Muscle of back (tissue), 11 donors: ENCODE measurements around the gene HTT. TPM values are rescaled to one million over a fixed set of nuclear protein-coding genes. Genes with fewer than 3 reads are reported as not detected.
"Not testable (repeated sequence)": the region's sequence is repeated elsewhere in the genome, so short reads cannot be mapped to it uniquely, and the experiment has no call there.

Experiments used
- DNase-seq, 3 donors: peaks; one replicate each; pipeline versions ENCODE4 v3.0.0 to v3.0.0-alpha.2; 2013
- polyA plus RNA-seq, 10 donors: library from polyadenylated mRNA; unstranded; fragments of 120-200 nt; gene quantifications; one replicate each; pipeline ENCODE4 v1.2.1, GENCODE V29; 2013; ENCODE audit not compliant: insufficient read length in 10 of 10

The HTT gene
- polyA plus RNA-seq, 10 donors = 18.9 to 28.6 (median 24.4) TPM

GRCh38 chr4:3166434-3166833 lies 92.0 kb downstream of the HTT start:
- DNase-seq = not testable (repeated sequence)

- no peak for DNase-seq
Measured at GRCh38 chr4:3168029-3168428, 93.5 kb downstream of the HTT start.

DNA sequence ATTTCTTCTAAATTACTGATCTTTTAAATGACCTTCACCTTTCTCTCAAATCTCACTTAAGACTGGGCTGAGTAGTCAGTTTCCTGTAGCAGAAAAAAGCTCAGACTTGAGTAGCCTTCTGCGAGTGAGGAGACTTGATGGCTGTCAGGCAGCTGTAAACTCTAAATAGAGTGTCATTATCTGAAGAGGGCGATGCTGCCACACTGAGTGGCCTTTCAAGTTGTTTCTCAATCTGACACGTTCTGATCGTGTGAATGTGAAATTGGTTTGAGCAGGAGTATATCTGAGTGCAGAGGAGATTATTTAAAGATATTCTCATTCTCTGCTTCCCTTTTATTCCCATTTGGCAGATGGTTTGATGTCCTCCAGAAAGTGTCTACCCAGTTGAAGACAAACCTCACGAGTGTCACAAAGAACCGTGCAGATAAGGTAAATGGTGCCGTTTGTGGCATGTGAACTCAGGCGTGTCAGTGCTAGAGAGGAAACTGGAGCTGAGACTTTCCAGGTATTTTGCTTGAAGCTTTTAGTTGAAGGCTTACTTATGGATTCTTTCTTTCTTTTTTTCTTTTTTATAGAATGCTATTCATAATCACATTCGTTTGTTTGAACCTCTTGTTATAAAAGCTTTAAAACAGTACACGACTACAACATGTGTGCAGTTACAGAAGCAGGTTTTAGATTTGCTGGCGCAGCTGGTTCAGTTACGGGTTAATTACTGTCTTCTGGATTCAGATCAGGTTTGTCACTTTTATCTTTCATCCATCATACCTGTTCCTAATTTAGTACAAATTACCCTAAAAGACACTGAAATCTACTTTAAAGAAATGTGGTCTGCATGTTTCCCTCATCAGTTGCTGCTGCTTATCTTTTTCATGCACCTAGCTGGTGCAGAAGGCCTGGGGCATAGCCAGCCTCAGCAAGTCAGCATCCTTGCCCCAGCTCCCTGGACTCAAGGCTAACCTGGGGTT lies 100.2 kb downstream of the HTT start:
- DNase-seq = peak in 1 of 3 donors; percentile 19

DNA sequence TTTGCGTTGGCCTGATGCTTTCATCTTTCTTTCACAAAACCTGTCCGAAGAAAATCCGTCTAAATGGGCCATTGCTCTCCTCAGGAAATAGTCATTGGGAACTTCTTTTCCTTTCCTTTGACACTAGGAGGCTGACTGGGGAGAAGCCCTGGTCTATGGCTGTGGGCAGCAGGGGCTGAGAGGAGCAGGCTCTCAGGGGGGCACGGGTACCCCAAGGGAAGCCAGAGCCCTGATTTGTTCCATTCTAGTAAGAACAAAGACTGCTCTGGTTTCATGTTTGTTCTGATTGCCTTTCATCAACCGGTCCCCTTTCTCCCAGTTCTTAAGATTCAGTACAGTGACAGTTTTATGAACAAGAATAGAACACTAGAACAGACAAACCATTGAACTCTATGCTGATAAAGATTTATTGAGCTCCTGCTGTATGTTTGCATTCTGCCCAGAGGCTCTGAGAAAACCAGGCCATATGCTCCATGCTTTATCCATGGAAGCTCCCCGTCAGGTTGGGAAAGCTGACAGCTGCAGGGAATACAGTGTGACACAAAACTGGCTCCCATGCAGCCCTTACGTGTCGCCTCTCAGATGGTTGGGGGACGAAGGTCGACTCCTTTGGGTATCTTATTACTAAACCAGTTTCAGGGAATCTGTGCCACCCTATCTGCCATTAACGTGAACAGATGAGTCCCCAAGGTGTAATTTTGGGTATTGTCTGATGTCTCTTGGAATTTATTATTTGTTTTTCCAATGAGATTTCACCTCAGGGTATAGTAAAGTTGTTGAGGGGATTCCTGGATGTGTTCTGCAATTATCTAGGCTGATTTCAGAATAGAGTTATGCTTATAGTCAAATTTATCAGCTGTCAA lies 102.1 kb downstream of the HTT start:
- DNase-seq = peak in 1 of 3 donors; percentile 27

GRCh38 chr4:3177426-3177825 lies 102.9 kb downstream of the HTT start:
- no peak for DNase-seq

- DNase-seq = no peak
Measured at GRCh38 chr4:3177905-3178304, 103.4 kb downstream of the HTT start.

DNA sequence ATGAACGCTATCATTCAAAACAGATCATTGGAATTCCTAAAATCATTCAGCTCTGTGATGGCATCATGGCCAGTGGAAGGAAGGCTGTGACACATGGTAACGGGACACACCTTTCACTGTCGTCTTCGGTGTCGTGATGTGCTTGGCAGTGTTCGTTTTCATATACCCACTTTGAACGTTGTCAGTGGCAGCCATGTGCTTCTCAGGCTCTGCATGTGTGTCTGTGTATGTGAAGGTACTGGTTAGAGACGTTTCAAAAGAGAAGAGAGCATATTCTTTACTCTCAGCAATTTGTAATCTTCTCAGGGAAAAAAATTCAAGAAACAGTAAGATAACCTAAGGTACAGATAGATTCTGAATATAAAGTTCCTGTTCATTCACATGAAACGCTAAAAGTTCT lies 103.9 kb downstream of the HTT start:
- DNase-seq = no peak

- DNase-seq = no peak
Measured at GRCh38 chr4:3179126-3179706, 104.7 kb downstream of the HTT start.

DNA sequence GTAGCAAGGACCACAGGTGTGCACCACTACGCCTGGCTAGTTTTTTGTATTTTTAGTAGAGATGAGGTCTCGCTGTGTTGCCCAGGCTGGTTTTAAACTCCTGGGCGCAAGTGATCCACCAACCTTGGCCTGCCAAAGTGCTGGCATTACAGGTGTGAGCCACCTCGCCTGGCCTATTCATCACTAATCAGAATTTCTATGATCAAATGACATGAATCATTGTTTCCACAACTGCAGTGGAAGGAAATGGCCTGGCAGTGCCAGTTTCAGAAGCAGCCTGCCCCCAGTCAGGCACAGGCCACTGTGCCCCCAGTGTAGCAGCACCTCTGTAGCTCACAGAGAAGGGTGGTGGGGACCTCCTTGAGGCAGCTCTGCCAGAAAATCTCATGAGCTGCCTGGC lies 108.5 kb downstream of the HTT start:
- DNase-seq = no peak

DNA sequence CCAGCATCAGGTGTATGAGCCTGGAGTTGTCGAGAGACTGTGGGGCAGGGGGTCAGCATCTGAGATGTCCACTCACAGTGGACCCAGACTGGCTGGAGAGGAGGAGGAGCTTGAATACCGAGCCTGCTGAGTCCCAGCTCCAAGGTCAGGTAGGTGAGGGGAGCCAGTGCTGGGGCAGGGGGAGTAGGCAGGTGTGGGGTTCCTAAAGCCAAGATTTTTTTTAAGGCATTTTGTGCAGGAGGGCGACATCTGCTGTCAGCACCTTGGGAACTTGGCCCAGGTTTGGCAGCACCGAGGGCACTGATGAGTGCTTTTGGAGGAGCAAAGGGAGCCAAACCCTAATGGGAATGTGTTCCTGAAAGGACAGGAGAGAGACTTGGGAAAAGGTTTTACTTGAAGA lies 110.2 kb downstream of the HTT start:
- DNase-seq = no peak

GRCh38 chr4:3186609-3187008 lies 112.1 kb downstream of the HTT start:
- no peak for DNase-seq

GRCh38 chr4:3188118-3188517 lies 113.6 kb downstream of the HTT start:
- DNase-seq = no peak

GRCh38 chr4:3189459-3189858 lies 115.0 kb downstream of the HTT start:
- DNase-seq = no peak

DNA sequence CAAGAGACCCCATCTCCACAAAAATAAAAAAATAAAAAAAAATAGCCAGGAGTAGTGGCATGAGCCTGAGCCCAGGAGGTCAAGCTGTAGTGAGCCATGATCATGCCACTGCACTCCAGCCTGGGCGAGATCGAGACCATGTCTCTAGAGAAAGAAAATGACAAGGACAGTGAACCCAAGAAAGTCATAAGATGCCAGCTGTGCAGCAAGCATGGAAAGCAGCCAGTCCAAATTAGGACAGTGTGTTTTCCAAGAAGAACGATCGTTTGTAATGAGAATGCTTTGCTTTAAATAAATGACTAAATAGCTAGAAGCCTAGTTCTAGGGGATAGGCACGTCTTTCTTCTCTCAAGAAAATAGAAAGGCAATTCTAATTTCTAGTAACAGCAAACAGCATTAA lies 116.1 kb downstream of the HTT start:
- no peak for DNase-seq

- DNase-seq = no peak
Measured at GRCh38 chr4:3192188-3192587, 117.7 kb downstream of the HTT start.

GRCh38 chr4:3192827-3193226 lies 118.3 kb downstream of the HTT start:
- DNase-seq = no peak

DNA sequence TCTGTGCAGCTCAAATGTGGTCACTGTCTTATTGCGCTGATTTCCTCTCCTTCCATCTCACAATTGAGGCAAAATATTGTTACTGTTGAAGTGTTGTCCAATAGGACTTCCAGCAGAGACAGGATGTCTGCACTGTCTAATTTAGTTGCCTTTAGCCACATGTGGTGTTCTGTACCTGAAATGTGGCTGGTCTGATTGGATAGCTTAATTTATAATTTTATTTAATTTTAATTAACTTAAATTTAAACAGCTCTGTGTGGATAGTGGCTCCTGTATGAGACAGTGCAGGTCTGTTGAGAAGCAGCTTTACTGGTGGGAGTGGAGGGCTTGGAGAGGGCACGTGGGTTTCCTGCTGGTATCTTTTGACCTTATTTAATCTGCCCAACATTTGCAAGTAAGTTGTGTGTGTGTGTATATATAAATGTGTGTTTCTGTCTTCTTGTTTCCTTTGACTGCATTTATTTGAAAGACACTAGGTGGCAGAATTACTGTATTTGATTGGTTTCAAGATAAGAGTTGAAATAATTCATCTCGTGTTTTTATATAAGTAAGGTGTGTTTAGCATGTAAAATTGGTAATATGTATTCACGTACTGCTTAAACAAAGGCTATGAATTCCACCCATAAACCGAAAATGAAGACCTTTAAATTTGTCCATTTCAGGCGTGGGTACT lies 119.2 kb downstream of the HTT start:
- DNase-seq = no peak

GRCh38 chr4:3196670-3197359 lies 122.3 kb downstream of the HTT start:
- no peak for DNase-seq

DNA sequence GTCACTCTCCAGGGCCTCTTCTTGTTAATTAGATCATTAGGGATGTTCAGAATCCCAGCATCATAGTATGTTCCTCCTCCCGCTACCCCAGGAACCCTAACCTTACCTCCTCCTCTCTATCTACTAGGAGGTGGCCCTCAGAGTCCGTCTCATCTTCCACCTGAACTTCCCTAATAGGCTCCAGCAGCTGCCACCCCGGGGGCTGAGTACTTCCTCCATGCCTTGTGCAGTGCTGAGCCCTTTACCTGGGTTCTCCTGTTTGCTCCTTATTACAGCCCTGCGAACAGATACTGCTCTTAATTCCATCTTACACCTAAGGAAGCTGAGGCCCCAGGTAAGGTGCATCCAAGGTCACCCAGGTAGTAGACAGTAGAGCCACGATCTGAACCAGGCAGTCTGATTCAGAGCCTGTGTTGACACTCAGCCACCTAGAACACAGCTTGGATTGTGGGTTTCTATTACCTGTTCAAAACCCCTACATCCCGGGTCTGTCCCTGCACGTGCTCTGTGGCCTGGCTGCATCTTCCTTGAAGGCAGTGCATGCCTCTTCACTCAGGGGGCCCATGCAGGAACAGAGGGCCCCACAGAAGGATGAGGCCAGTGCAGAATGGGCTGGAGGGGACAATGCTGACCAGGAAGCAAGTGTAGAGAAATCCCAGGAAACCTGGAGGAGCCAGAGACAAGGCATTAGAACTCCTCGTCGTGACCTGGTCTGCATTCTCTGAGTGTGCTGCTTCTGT lies 123.1 kb downstream of the HTT start:
- no peak for DNase-seq

DNA sequence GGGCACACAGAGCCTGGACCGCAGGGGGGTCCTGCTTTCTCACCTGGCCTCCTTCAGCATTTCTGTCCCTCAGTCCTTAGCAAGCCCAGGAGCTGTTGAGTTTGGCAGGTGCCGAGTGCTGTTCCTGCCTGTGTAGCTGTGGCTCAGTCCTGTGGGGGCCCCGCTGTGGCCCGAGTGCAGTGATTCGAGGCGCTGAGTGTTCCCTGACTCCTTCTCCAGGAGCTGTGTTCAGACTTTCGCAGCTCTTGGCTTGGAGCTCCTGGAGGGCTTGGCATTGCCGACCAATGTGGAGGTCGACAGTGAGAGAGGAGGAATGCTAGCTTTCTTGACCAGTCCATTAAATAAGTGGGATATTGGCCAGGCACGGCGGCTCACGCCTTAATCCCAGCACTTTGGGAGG lies 124.4 kb downstream of the HTT start:
- no peak for DNase-seq
